Placental pericyte (primary cell): Measurements from ENCODE around the gene KRTAP2-2. TPM values are rescaled to one million over a fixed set of nuclear protein-coding genes. Genes with fewer than 3 reads are reported as not detected.

Source experiments
- small RNA-seq: library from RNA; depleted of rRNA; stranded (forward); fragments of <200 nt; gene quantifications from one replicate; pipeline ENCODE3, GENCODE V24; 2012; ENCODE audit warnings: low replicate concordance
- total RNA-seq: library from RNA; depleted of rRNA; stranded (reverse); fragments of >200 nt; gene quantifications from 2 replicates; pipeline ENCODE4 v1.2.3, GENCODE V29; 2012

KRTAP2-2 gene
- total RNA-seq, result not detected in 2 replicates

GRCh38 chr17:41055130-41055529 is at the start of gene KRTAP2-2:
TSS of gene KRTAP2-2 (minus strand) at chr17:41055230. CDS start at chr17:41055211, 19 bp downstream.

GRCh38 chr17:41101586-41102259 is 46.7 kb upstream of the KRTAP2-2 start, which contains the start of gene KRTAP4-16:
TSS of gene KRTAP4-16 (minus strand) at chr17:41102209. CDS start at chr17:41102209, 0 bp downstream.

GRCh38 chr17:41098042-41098441 is 43.0 kb upstream of the KRTAP2-2 start, which contains the start of gene KRTAP4-8:
TSS of gene KRTAP4-8 (minus strand) at chr17:41098142. CDS start at chr17:41098084, 58 bp downstream.

GRCh38 chr17:41084100-41084856 is 29.2 kb upstream of the KRTAP2-2 start, which contains the start of gene KRTAP4-7:
TSS of gene KRTAP4-7 (plus strand) at chr17:41084150. CDS start at chr17:41084207, 57 bp downstream.

GRCh38 chr17:41065829-41066624 is 11.0 kb upstream of the KRTAP2-2 start, which contains the start of gene KRTAP2-4:
TSS of gene KRTAP2-4 (minus strand) at chr17:41065879. CDS start at chr17:41065845, 34 bp downstream.

GRCh38 chr17:41060052-41060604 is 5.1 kb upstream of the KRTAP2-2 start, which contains the start of gene KRTAP2-3:
TSS of gene KRTAP2-3 (minus strand) at chr17:41060114. CDS start at chr17:41060050, 64 bp downstream.

GRCh38 chr17:41046735-41047465 is 8.1 kb downstream of the KRTAP2-2 start, which contains the start of gene KRTAP2-1:
TSS of gene KRTAP2-1 (minus strand) at chr17:41047316. CDS start at chr17:41047267, 49 bp downstream.

GRCh38 chr17:41040783-41041571 is 14.1 kb downstream of the KRTAP2-2 start, which contains the start of gene KRTAP1-1:
TSS of gene KRTAP1-1 (minus strand) at chr17:41041450. CDS start at chr17:41041397, 53 bp downstream.

GRCh38 chr17:41034346-41034935 is 20.6 kb downstream of the KRTAP2-2 start, which contains the start of gene KRTAP1-3:
TSS of gene KRTAP1-3 (minus strand) at chr17:41034874. CDS start at chr17:41034821, 53 bp downstream.

GRCh38 chr17:41029633-41030245 is 25.3 kb downstream of the KRTAP2-2 start, which contains the start of gene KRTAP1-4:
TSS of gene KRTAP1-4 (minus strand) at chr17:41030195. CDS start at chr17:41030078, 117 bp downstream.

GRCh38 chr17:41026715-41027471 is 28.1 kb downstream of the KRTAP2-2 start, which contains the start of gene KRTAP1-5:
TSS of gene KRTAP1-5 (minus strand) at chr17:41027208. CDS start at chr17:41027155, 53 bp downstream.

GRCh38 chr17:41008811-41009210 is 46.2 kb downstream of the KRTAP2-2 start, which contains the start of gene KRTAP3-1:
TSS of gene KRTAP3-1 (minus strand) at chr17:41009128. CDS start at chr17:41009074, 54 bp downstream.

Small RNA genes within 50 kb of the gene (small RNA-seq; reads per million reads assigned to genes)
- gene KRTAP3-4P, result not detected

Other genes with a start within 250 kb of the KRTAP2-2 start
- 3.1 and 3.5 TPM in 2 replicates for gene KRT10, start 232.6 kb downstream of the KRTAP2-2 start, total RNA-seq
- 0.43 TPM in 1 of 2 replicates, not detected in the other for gene KRT12, start 188.0 kb downstream of the KRTAP2-2 start, total RNA-seq
- gene KRT20, start 170.0 kb downstream of the KRTAP2-2 start, total RNA-seq, result not detected in 2 replicates
- 0.22 TPM in 1 of 2 replicates, not detected in the other for gene KRT23, start 117.6 kb downstream of the KRTAP2-2 start, total RNA-seq
- 0.43 TPM in 1 of 2 replicates, not detected in the other for gene KRT39, start 88.3 kb downstream of the KRTAP2-2 start, total RNA-seq
- gene KRT40, start 70.9 kb downstream of the KRTAP2-2 start, total RNA-seq, result 0.14 TPM in 1 of 2 replicates, not detected in the other
- not detected in 2 replicates for gene KRTAP3-3, start 61.1 kb downstream of the KRTAP2-2 start, total RNA-seq
- not detected in 2 replicates for gene KRTAP3-2, start 55.3 kb downstream of the KRTAP2-2 start, total RNA-seq
- not detected in 2 replicates for gene KRTAP3-1, start 46.1 kb downstream of the KRTAP2-2 start, total RNA-seq
- 1.5 and 14.2 TPM in 2 replicates for gene KRTAP1-5, start 28.0 kb downstream of the KRTAP2-2 start, total RNA-seq
- not detected in 2 replicates for gene KRTAP1-4, start 25.0 kb downstream of the KRTAP2-2 start, total RNA-seq
- not detected in 2 replicates for gene KRTAP1-3, start 20.4 kb downstream of the KRTAP2-2 start, total RNA-seq
- not detected in 2 replicates for gene KRTAP1-1, start 13.8 kb downstream of the KRTAP2-2 start, total RNA-seq
- gene KRTAP2-1, start 7.9 kb downstream of the KRTAP2-2 start, total RNA-seq, result not detected in 2 replicates
- gene KRTAP2-3, start 4.9 kb upstream of the KRTAP2-2 start, total RNA-seq, result 0.72 TPM in 1 of 2 replicates, not detected in the other
- not detected in 2 replicates for gene KRTAP2-4, start 10.6 kb upstream of the KRTAP2-2 start, total RNA-seq
- not detected in 2 replicates for gene KRTAP4-7, start 28.9 kb upstream of the KRTAP2-2 start, total RNA-seq
- gene KRTAP4-8, start 42.9 kb upstream of the KRTAP2-2 start, total RNA-seq, result not detected in 2 replicates
- gene KRTAP4-16, start 47.0 kb upstream of the KRTAP2-2 start, total RNA-seq, result not detected in 2 replicates
- gene KRTAP4-9, start 50.2 kb upstream of the KRTAP2-2 start, total RNA-seq, result not detected in 2 replicates
- not detected in 2 replicates for gene KRTAP4-11, start 63.1 kb upstream of the KRTAP2-2 start, total RNA-seq
- gene KRTAP4-12, start 69.0 kb upstream of the KRTAP2-2 start, total RNA-seq, result not detected in 2 replicates
- gene KRTAP4-6, start 85.3 kb upstream of the KRTAP2-2 start, total RNA-seq, result not detected in 2 replicates
- gene KRTAP4-5, start 94.6 kb upstream of the KRTAP2-2 start, total RNA-seq, result not detected in 2 replicates
- not detected in 2 replicates for gene KRTAP4-4, start 105.5 kb upstream of the KRTAP2-2 start, total RNA-seq
- gene KRTAP4-3, start 113.0 kb upstream of the KRTAP2-2 start, total RNA-seq, result not detected in 2 replicates
- gene KRTAP4-2, start 123.0 kb upstream of the KRTAP2-2 start, total RNA-seq, result not detected in 2 replicates
- gene KRTAP4-1, start 129.7 kb upstream of the KRTAP2-2 start, total RNA-seq, result not detected in 2 replicates
- gene KRTAP9-1, start 134.7 kb upstream of the KRTAP2-2 start, total RNA-seq, result not detected in 2 replicates
- not detected in 2 replicates for gene KRTAP9-2, start 171.4 kb upstream of the KRTAP2-2 start, total RNA-seq
- gene KRTAP9-3, start 177.2 kb upstream of the KRTAP2-2 start, total RNA-seq, result not detected in 2 replicates
- not detected in 2 replicates for gene KRTAP9-8, start 182.8 kb upstream of the KRTAP2-2 start, total RNA-seq
- gene KRTAP9-4, start 194.5 kb upstream of the KRTAP2-2 start, total RNA-seq, result not detected in 2 replicates
- not detected in 2 replicates for gene KRTAP9-9, start 200.2 kb upstream of the KRTAP2-2 start, total RNA-seq
- gene KRTAP9-6, start 210.1 kb upstream of the KRTAP2-2 start, total RNA-seq, result not detected in 2 replicates
- not detected in 2 replicates for gene KRTAP9-7, start 220.5 kb upstream of the KRTAP2-2 start, total RNA-seq
- not detected in 2 replicates for gene KRTAP29-1, start 247.6 kb upstream of the KRTAP2-2 start, total RNA-seq